Activated effector memory CD4-positive, alpha-beta T cell treated with Interleukin-2 at 50 U/mL for 16 hours (primary cell): ENCODE measurements around the gene BBIP1.

ENCODE experiments used
- DNase-seq: peaks from one replicate; pipeline ENCODE4 v3.0.0-alpha.2; 2020

Gene BBIP1

GRCh38 chr10:110861930-110862649, 56.9 kb downstream of the BBIP1 start:
- DNase-seq, result no peak

- no peak for DNase-seq
Observed at GRCh38 chr10:110861476-110861875, 57.5 kb downstream of the BBIP1 start.

- peak; percentile 46 for DNase-seq
Observed at GRCh38 chr10:110860576-110861241, 58.3 kb downstream of the BBIP1 start.

GRCh38 chr10:110859973-110860376, 59.0 kb downstream of the BBIP1 start:
- DNase-seq, result no peak

- no peak for DNase-seq
Observed at GRCh38 chr10:110859206-110859972, 59.6 kb downstream of the BBIP1 start.

GRCh38 chr10:110858297-110858934, 60.6 kb downstream of the BBIP1 start:
- no peak for DNase-seq

- DNase-seq, result peak; percentile 20
Observed at GRCh38 chr10:110857265-110858171, 61.5 kb downstream of the BBIP1 start.

GRCh38 chr10:110853921-110854605, 64.9 kb downstream of the BBIP1 start:
- DNase-seq, result no peak

- DNase-seq, result no peak
Observed at GRCh38 chr10:110852947-110853346, 66.0 kb downstream of the BBIP1 start.

GRCh38 chr10:110852255-110852896, 66.6 kb downstream of the BBIP1 start:
- DNase-seq, result no peak

GRCh38 chr10:110851020-110851612, 67.9 kb downstream of the BBIP1 start:
- no peak for DNase-seq

- DNase-seq, result no peak
Observed at GRCh38 chr10:110850099-110850498, 68.9 kb downstream of the BBIP1 start.
